PFSK-1 (cell line): ENCODE results near the gene HMOX1.

Experiments used
- FOXP2 ChIP-seq: optimal IDR thresholded peaks from 2 replicates; pipeline ENCODE3; 2011; ENCODE audit warnings: borderline replicate concordance, control low read depth, inconsistent platforms; ENCODE audit not compliant: insufficient read depth; ENCODE audit errors: extremely low read length, extremely low read depth
- POLR2AphosphoS5 ChIP-seq: IDR thresholded peaks from 2 replicates; pipeline ENCODE4 v1.6.1; 2012; ENCODE audit warnings: low read depth, mild to moderate bottlenecking, control low read depth, low read length, moderate library complexity
- REST ChIP-seq, 2 experiments: IDR thresholded peaks; 2 replicates each; pipeline versions ENCODE4 v1.6.1 to v1.8.0; 2011 to 2012; ENCODE audit warnings: low read depth in 2 of 2, low read length in 2 of 2, control low read depth in 1 of 2, inconsistent platforms in 1 of 2, mild to moderate bottlenecking in 1 of 2, moderate library complexity in 1 of 2; ENCODE audit not compliant: insufficient read depth in 1 of 2
- SIN3A ChIP-seq: IDR thresholded peaks from 2 replicates; pipeline ENCODE4 v1.6.1; 2012; ENCODE audit warnings: mild to moderate bottlenecking, low read length, moderate library complexity, borderline replicate concordance; ENCODE audit not compliant: insufficient read depth
- TAF1 ChIP-seq: IDR thresholded peaks from 2 replicates; pipeline ENCODE4 v1.6.1; 2012; ENCODE audit warnings: low read length, control low read depth, borderline replicate concordance; ENCODE audit not compliant: insufficient read depth

The HMOX1 gene

GRCh38 chr22:35367331-35367886 lies 13.5 kb upstream of the HMOX1 start:
- no peak for TF ChIP-seq SIN3A
- no peak for TF ChIP-seq FOXP2
- TF ChIP-seq POLR2AphosphoS5: no peak
- TF ChIP-seq REST (IDR thresholded peaks at IDR 0.05; ENCODE audit: insufficient read depth in 1 of 2, low read depth in 2 of 2, low read length in 2 of 2): no peak
- no peak for TF ChIP-seq TAF1

DNA sequence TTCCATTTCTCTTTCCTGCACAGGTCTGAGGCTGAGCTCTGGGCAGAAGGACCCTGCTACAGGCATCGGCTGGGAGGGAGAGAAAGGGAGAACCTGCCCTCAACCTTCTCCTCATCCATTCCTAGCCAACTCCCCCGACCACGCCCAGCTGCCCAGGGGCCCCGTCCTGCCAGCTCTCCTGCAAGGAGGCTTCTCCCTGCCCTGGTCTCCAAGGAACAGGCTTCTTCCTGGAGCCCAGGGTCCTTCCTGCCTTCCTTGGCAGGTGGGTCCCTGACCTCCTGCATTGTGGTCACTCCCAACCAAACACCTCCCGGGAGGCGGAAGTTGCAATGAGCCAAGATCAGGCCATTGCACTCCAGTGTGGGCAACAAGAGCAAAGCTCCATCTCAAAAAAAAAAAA lies 12.5 kb upstream of the HMOX1 start:
- TF ChIP-seq TAF1 (no peak), REST (IDR thresholded peaks at IDR 0.05; ENCODE audit: insufficient read depth in 1 of 2, low read depth in 2 of 2, low read length in 2 of 2) (no peak), SIN3A (no peak)

DNA sequence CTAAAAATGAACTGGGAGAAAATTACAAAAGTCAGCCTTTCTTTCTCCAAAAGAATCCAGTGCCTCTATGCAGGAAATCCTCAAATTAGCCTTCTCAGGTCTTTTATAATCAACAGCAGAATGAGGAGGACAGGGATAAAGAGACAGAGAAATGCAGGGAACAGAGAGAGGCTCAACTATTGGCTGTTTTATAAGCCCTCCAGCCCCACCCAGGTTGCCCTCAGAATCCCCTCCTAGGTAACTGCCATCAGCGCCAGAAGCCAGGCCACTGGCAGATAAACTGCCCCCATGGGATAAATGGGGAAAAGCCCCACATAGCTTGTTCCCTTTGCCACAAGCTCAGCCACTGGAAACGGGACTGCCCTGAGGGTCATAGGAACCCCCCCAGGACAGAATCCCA lies 10.9 kb upstream of the HMOX1 start:
- TF ChIP-seq REST (IDR thresholded peaks at IDR 0.05; ENCODE audit: insufficient read depth in 1 of 2, low read depth in 2 of 2, low read length in 2 of 2): no peak
- TF ChIP-seq TAF1: no peak
- TF ChIP-seq FOXP2: no peak
- no peak for TF ChIP-seq SIN3A
- TF ChIP-seq POLR2AphosphoS5: no peak

DNA sequence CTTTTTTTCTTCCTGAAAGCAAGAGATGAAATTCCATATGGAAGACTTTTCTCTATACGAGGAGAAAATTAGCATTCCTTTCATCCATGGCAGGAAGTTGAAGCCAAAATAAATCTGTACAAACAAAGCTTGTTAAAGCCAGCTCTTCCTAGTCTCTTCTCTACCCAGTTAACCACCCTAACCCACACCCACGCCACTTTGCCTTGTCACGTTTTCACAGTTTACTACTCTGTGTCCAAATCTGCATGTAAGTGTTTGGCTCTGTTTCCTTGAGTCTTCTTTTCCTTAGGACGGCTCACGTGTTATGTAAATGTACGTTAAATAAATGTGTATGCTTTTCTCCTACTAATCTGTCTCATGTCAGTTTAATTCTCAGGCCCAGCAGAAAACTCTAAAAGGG lies 7.1 kb upstream of the HMOX1 start:
- TF ChIP-seq FOXP2 (no peak), TAF1 (no peak), REST (IDR thresholded peaks at IDR 0.05; ENCODE audit: insufficient read depth in 1 of 2, low read depth in 2 of 2, low read length in 2 of 2) (no peak), POLR2AphosphoS5 (no peak), SIN3A (no peak)

DNA sequence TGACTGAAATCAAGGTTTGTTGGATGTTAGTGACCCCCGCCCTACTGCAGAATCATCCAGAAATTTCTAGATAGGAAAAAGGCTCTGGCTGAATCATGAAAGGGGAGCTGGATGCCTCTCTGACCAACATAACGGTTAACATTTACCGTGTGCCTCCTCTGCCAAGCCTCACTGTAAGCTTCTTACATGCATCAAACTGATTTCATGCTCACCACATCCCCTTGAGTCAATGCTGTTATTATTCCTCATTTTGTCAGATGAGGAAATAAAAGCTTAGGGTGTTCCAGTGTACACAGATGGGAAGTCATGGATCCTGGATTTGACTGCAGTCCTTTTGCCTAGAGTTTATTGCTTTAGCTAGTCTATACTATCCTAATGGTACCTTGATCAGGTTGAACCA lies 5.9 kb upstream of the HMOX1 start:
- TF ChIP-seq SIN3A (no peak), POLR2AphosphoS5 (no peak), REST (IDR thresholded peaks at IDR 0.05; ENCODE audit: insufficient read depth in 1 of 2, low read depth in 2 of 2, low read length in 2 of 2) (no peak), FOXP2 (no peak), TAF1 (no peak)
